Fibroblast of mammary gland (primary cell): ENCODE results near the gene CCDC175.

Experiments
- DNase-seq: peaks from one replicate; pipeline ENCODE4 v3.0.0-alpha.2; 2010; ENCODE audit warnings: low read depth
- H3K4me3 ChIP-seq: 2 replicates; pipeline ENCODE4 v1.5.1; 2011; ENCODE audit warnings: low read depth, mild to moderate bottlenecking, low read length, moderate library complexity; ENCODE audit not compliant: control insufficient read depth
- TF ChIP-seq, protein P1 (sequence below): conservative IDR thresholded peaks from 2 replicates; pipeline ENCODE4 v1.5.1; 2011; ENCODE audit warnings: low read depth, low read length, inconsistent platforms; ENCODE audit not compliant: control insufficient read depth, insufficient read depth

The CCDC175 gene

DNA sequence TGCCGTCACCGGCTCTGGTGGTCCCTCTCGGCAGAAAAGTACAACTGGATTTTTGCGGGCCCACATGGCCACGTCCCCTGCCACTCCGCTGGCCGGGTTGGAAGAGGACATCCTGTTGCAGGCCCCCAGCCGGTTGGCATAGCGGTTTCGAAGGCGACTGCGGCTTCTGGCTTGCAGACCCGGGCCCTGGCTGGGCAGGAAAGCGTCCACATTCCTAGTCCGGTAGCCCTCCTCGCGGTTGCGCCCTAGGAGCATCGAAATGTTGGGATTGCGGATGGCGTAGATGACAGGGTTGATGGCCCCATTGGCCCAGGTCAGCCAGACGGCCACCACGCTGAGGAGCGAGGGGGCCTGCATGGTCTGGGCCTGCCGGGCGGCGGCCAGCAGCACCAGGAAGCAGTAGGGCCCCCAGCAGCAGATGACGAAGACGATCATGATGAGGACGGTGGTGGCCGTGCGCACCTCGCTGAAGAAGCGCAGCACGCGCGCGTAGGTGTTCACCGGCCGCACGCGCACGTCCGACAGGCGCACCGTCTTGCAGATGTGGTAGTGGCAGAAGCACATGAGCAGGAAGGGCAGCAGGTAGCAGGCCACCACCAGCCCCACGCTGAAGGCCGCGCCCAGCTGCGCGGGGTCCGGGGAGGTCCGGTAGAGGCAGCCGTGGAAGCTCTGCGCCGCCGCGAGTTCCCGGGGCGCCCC is 112.7 kb downstream of the CCDC175 start:
- no peak for DNase-seq

DNA sequence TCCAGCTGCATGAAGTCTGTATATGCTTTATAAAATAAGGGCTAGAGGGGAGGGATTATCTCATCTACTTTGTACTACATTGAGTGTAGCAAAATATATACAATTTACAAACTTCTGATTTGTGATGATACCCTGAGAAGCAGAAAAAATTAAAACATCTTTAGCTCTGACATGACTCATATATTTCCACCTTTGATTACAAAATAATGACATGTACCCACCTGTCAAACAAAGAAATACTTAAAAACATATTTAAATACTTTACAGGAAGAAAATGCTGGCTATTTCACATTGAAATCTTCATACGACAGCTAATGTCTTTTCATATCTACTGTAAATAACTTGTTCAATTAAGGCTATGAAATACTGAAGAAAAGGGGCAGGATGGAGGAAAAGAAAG is 114.7 kb downstream of the CCDC175 start:
- DNase-seq: no peak
- TF ChIP-seq, protein P1, sequence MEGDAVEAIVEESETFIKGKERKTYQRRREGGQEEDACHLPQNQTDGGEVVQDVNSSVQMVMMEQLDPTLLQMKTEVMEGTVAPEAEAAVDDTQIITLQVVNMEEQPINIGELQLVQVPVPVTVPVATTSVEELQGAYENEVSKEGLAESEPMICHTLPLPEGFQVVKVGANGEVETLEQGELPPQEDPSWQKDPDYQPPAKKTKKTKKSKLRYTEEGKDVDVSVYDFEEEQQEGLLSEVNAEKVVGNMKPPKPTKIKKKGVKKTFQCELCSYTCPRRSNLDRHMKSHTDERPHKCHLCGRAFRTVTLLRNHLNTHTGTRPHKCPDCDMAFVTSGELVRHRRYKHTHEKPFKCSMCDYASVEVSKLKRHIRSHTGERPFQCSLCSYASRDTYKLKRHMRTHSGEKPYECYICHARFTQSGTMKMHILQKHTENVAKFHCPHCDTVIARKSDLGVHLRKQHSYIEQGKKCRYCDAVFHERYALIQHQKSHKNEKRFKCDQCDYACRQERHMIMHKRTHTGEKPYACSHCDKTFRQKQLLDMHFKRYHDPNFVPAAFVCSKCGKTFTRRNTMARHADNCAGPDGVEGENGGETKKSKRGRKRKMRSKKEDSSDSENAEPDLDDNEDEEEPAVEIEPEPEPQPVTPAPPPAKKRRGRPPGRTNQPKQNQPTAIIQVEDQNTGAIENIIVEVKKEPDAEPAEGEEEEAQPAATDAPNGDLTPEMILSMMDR: no peak
- H3K4me3 ChIP-seq: no peak overlapping the region

More for the DNA sequence above, 112.7 kb downstream of the CCDC175 start:
- TF ChIP-seq, protein P1: no peak
- H3K4me3 ChIP-seq: peak overlapping the region; percentile 43

DNA sequence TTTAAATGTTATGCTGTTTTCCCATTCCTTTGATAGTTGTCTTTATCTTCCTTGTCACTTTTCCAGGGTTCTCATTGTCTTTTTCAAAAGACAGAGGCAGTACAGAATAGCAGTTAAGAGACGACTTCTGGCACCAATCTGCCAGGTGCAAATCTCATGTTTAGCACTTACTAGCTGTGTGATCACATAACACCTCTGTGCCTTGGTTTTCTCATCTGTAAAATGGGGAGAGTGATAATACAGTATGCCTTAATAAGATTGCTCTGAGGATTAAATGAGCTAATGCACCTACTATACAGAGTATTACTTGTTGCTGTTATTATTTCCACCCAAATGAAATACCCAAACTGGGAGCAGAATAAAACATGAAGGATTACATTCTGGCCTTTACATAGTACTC is 116.2 kb downstream of the CCDC175 start:
- DNase-seq: no peak
- TF ChIP-seq, protein P1: no peak
- H3K4me3 ChIP-seq: no peak overlapping the region

DNA sequence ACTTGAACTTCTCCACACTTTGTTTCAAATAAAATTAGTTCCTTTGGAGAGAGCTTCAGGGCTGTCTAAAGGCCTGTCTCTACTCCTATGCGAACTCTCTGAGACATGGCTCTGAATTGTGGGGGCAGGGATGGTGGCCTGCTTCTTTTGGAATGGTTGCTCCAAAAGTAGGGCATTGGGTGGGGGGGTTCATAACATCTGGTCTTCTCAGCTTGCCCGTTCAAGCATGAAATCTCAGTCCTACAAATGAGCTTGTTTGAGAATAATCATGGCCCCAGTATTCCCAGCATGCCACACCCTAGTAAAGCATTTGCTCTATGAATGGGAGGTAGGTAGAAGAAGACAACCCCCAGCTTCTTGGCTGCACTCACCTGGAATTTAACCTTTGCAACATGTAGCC is 118.1 kb downstream of the CCDC175 start:
- DNase-seq: no peak
- H3K4me3 ChIP-seq: no peak overlapping the region
- TF ChIP-seq, protein P1: no peak

DNA sequence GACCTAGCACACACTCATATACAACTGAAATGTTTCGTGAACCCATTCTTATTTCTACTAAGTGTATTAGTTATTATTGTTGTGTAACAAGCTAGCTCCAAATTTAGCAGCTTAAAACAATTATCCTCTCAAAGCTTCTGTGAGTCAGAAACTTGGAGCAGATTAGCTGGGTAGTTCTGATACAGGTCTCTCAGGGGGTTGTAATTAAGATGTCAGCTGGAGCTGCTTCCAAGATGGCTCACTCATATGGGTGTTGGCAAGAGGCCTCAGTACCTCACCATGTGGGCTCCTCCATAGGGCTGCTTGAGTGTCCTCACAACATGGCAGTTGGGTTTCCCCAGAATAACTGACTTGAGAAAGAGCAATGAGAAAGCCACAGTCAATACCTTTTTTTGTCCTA is 121.2 kb downstream of the CCDC175 start:
- TF ChIP-seq, protein P1: no peak
- no peak overlapping the region for H3K4me3 ChIP-seq
- DNase-seq: peak; percentile 98
